HG03521 (cell line): ENCODE data around the gene BLACAT1.

Source experiments
- ATAC-seq: cut with Tn5 transposase; IDR thresholded peaks from one replicate; pipeline ENCODE4 v1.9.1; 2021; ENCODE audit warnings: mild to moderate bottlenecking, moderate library complexity; ENCODE audit not compliant: unreplicated experiment

BLACAT1 gene

DNA sequence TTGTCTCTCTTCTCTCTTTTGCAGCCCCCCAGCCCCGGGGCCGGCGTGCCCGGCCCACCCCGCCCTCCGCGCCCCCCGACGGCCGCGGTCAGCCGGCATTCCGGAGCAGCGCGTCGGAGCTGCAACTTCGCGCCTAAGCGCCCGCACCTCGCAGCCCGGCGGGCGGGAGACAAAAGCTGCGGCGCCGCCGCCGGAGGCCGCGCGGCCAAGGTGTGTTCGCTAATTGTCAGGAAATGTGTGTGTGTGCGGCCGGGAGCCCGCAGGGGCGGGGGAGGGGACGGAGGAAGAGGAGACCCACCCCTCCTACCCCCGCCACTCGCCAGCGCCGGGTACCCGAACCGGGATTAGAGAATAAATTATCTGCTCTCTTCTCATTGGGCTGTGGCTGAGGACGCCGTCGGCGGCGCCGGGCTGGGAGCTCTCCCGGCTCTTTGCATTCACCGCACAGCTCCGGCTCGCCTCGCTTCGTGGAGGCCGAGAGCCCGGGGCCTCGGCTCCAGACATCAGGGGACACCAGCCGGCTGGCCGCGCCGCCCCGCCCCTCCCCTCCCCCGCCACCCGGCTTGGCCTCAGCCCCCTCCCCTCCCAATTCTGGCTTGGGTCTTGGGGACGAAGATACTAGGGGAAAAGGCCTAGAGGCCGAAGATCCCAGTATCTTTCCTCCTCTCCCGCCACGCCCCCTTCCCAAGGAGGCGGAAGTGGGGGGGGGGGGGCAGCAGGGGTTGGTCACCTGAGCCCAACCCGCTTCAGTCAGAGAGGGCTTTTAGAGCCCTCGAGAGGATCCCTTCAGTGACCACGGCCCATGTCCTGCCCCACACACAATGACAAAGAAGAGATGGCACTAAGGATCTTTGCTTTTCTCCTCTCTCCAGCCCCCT, 1.3 kb upstream of the BLACAT1 start:
- no peak for ATAC-seq

GRCh38 chr1:205456383-205456867, 580 bp upstream of the BLACAT1 start:
- ATAC-seq, result no peak

DNA sequence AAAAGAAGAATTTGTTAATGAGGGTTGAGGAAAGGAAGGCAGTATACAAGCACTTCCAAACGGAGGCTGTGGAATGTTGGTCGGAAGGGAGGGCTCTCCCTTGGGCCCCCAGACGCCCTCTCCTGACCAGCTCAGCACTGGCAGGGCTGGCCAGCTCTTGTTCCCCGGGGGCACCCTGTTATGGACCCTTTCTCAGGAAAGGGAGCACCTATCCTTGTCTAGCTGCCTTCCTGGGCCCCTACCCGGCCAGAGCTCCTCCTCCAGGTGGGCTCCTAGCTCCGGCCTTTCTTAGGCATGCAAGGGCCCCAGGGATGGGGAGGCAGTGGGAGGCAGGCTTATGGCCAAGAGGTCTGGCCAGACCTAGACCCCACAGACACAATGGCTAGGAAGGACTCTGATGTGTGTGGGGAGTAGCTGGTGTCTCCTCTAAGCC, 926 bp downstream of the BLACAT1 start:
- no peak for ATAC-seq

GRCh38 chr1:205453466-205453865, 2.4 kb downstream of the BLACAT1 start:
- ATAC-seq, result no peak

DNA sequence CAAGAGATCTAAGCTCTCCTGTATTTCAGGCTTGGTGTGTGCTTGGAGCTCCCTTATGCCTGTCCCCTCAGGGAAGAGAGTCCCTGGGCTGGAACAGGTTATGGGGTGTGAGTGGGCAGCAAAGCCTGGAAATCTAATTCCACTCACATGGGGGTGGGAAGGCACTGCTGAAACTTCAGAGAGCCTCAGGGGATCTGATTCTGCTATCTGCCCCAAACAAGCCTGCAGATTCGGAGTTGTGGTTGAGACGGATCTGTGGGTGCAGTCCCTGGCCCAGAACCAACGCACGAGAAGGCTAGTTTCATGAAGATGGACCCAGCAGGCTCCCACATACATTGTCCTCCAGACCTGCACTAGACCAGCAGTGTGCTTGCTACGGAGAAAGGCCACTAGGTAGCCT, 2.9 kb downstream of the BLACAT1 start:
- no peak for ATAC-seq

DNA sequence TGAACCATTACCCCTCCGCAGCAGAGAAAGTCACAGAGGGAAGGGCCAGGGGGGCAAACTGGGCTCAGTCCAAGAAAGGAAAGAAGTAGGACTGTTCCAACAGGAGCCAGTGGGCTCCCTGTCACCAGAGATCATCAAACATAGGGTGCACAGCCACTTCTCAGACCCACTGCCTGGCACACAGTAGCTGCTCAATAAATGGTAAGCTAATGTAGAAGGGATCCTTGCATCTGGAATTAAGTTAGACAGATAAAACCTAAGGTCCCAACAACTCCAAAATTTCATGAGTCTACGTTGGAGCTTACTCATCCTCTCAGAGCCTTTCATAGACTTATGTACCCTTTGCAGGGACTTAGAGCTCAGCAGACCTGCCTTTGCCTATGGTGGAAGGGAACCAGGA, 3.5 kb downstream of the BLACAT1 start:
- no peak for ATAC-seq

DNA sequence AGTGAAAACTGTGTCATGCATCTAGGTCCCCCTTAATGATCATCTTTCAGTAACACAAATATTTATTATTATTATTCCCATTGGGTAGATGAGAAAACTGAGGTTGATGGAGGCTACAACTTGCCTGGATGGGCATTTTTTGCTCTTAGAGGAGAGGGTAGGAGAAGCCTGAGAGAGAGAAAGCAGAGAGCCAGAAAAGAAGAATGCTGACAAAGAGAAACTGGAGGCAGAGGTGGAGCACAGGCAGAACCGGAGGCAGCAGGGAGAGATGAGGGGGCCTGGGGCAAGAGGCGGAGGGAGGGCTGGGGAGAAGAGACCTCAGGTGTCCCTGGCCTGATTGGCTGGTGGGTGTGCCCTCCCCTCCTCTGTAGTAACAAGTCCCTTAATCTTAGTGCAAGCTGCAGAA, 4.1 kb downstream of the BLACAT1 start:
- no peak for ATAC-seq

GRCh38 chr1:205451202-205451601, 4.6 kb downstream of the BLACAT1 start:
- no peak for ATAC-seq

- no peak for ATAC-seq
Observed at GRCh38 chr1:205450448-205450847, 5.4 kb downstream of the BLACAT1 start.

GRCh38 chr1:205449750-205450443, 5.9 kb downstream of the BLACAT1 start:
- ATAC-seq, result no peak

DNA sequence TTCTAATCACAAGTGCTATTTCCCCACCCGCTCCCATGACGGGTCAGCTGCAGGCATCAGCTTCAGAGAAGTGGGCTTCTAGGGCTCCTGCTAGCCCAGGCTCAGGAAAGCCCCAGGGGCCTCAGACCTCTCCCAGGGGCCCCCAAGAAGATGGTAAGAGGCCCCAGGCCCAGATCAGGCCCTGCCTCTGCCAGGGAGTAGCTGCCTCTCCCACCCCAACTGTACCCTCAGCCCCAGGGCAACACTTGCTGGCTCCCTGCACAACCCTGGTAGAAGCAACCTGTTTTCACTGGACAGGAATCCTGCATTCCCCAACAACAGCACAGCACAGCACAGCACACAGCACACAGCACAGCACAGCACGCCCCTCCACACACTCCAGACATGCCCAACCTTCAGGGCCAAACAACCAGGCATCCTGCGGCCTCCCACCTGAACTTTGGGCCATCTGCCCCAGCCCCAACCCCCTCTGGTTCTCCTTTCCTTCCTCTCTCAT, 6.5 kb downstream of the BLACAT1 start:
- no peak for ATAC-seq

DNA sequence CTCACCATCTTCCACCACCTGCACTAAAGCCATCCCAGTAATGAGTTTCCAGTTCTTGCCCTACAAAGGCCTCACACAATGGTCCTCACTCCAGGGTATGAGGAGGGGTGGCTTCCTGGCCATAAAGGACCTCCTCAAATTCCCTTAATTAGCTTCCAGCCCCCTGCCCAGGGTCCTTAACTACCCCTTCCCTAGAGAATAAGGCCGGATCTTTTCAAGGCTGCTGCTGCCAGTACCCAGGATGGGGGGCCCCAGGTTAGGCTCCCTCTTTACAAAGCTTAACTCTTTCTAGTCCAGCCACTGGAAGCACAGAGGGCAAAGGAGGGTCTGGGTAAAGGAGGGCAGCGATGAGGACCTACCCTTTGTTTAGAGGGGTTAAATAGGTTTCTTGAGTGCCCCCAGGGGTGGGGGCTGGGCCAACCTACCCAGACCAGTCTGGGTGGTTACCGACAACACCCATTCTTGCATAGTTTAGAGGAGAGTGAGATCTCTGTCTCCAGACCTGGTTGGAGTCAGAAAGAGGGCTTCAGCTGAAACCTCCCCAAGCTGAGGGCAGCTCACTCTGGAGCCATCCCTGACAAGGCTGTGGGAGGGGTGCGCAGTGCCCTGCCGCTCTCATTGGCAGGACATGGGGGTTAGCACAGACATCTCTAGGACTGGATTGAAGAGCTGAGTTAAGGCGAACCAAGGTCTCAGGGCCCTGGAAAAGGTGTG, 7.1 kb downstream of the BLACAT1 start:
- no peak for ATAC-seq

GRCh38 chr1:205447457-205448341, 8.1 kb downstream of the BLACAT1 start:
- no peak for ATAC-seq

- no peak for ATAC-seq
Observed at GRCh38 chr1:205446828-205447227, 9.0 kb downstream of the BLACAT1 start.

DNA sequence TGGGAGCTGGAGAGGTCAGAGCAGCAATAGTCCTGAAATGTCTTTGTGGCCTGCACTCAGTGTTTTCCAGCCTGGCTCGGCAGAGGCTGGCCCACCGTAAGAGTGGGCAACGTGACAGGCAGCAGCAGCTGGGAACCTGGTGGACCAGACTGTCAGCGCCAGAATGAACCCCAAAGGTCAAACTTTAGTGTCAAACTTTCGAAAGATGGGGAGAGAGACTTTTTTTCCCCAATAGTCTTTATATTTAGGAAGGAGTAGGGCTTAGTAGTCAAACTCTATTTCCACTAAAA, 10.3 kb downstream of the BLACAT1 start:
- ATAC-seq, result no peak

GRCh38 chr1:205444931-205445645, 10.8 kb downstream of the BLACAT1 start:
- no peak for ATAC-seq

DNA sequence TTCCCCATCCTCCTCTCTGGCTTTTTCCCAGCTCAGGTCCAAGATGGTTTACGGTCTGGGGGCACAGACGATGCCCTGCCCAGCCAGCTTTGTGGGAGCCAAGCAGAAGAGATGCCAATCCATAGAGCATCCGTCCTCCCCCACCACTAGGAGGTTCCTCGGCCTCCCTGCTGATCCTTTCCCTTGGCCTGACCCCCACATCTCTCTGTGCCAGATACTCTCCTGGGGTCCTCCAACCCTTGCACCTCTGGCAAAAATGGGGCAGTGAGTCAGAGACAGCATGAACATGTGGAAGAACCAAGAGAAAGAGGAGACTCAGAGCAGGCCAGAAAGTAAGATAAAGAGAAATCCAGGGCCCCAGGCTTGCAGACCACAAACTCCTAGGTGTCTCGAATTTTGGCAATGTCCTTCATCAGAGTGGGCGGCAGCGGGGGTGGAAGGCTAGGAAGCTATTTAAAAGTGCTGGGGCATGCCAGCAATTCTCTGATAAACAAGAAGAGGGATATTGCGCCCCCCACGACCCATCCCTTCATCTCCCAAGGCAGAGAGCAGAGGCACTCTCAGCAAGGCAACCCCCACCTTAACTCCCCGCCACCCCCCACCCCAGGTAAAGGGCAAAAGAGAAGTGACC, 11.4 kb downstream of the BLACAT1 start:
- ATAC-seq, result no peak

DNA sequence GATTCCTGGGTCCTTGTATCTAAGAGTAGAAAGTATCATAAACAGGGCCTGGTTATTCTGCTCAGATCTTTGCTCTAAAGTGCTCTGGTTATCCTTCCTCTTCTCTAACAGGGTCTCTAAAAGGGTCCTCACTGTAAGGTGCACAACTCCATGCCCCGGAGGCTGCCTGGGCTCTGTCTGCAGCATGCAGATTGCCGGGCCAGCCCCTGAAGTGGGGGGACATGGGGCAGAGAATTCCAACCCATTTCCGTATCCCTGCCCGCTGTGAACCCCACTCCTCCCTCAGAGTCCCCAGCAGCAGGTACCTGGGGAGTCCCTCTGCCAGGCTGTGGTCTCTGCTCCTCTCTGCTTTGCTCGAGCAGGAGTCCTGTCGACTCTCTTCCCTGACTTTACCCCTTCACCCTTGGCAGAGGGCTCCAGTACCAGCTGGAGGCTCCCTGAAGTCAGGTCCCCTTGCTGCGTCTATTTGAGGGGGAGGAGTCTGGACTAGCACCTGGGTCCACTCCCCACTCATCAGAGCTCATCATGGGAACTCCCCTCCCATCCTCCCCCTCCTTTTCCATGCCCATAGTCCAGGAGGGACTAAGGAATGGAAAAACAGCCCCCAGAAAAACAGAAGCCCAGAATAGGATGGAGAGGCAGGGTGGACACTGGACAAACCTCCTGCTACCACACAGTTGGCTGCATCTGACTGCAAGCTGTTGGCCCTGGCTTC, 12.1 kb downstream of the BLACAT1 start:
- ATAC-seq, result no peak
